Adrenal gland (tissue), 5 donors: Measurements from ENCODE around the gene KRT39.

Experiments
- CTCF ChIP-seq, 6 experiments: fragments of 450-650 bp in 4 of 6; fragments of 200-600 bp in 2 of 6; sonication (generic) in 1 of 6; IDR thresholded peaks; 1 replicate in 5 of 6; 2 replicates in 1 of 6; pipeline versions ENCODE4 v1.5.1 to v1.8.0; 2016 to 2021; ENCODE audit warnings: antibody characterized with exemption in 6 of 6, mild to moderate bottlenecking in 2 of 6, moderate library complexity in 1 of 6
- POLR2A ChIP-seq, 2 donors: fragments of 450-650 bp; IDR thresholded peaks; one replicate each; pipeline ENCODE4 v1.6.1; 2017; ENCODE audit warnings: antibody characterized with exemption in 2 of 2, mild to moderate bottlenecking in 2 of 2, moderate library complexity in 1 of 2
- donor health status: DM: no; HTN: no; CAD: no.

GRCh38 chr17:40945414-40945813 is 21.3 kb downstream of the KRT39 start:
- TF ChIP-seq CTCF (IDR thresholded peaks at IDR 0.05) (no peak), POLR2A (IDR thresholded peaks at IDR 0.05) (no peak)
